Mesenchymal stem cell (in vitro differentiated cells and primary cell): Measurements from ENCODE around the gene NCOA7.
"Not testable (repeated sequence)": the region's sequence is repeated elsewhere in the genome, so short reads cannot be mapped to it uniquely, and the experiment has no call there.

Experiments
- DNase-seq: peaks from one replicate; pipeline ENCODE4 v3.0.0-alpha.2; 2013
- H2AFZ ChIP-seq: one replicate; pipeline ENCODE4 v1.6.1; 2013; ENCODE audit warnings: low read depth, mild to moderate bottlenecking, control low read depth, inconsistent platforms, low read length, moderate library complexity
- H2AK5ac ChIP-seq: 2 replicates; pipeline ENCODE4 v1.6.1; 2013; ENCODE audit warnings: low read length, moderate library complexity, mild to moderate bottlenecking, inconsistent platforms; ENCODE audit not compliant: severe bottlenecking
- H2BK120ac ChIP-seq: one replicate; pipeline ENCODE4 v1.6.1; 2013; ENCODE audit warnings: low read depth, mild to moderate bottlenecking, inconsistent platforms, low read length, moderate library complexity
- H2BK12ac ChIP-seq, 2 experiments: one replicate each; pipeline ENCODE4 v1.6.1; 2013; ENCODE audit warnings: inconsistent platforms in 2 of 2, low read length in 2 of 2, mild to moderate bottlenecking in 2 of 2, moderate library complexity in 2 of 2, control low read depth in 1 of 2
- H2BK15ac ChIP-seq: one replicate; pipeline ENCODE4 v1.6.1; 2013; ENCODE audit warnings: mild to moderate bottlenecking, low read depth, inconsistent platforms; ENCODE audit not compliant: poor library complexity, severe bottlenecking
- H2BK5ac ChIP-seq: 2 replicates; pipeline ENCODE4 v1.6.1; 2013; ENCODE audit warnings: low read depth, mild to moderate bottlenecking, low read length, control low read depth, inconsistent platforms; ENCODE audit not compliant: poor library complexity, severe bottlenecking
- H3K14ac ChIP-seq, 2 experiments: one replicate each; pipeline ENCODE4 v1.6.1; 2013; ENCODE audit warnings: inconsistent platforms in 2 of 2, low read length in 2 of 2, control low read depth in 1 of 2, mild to moderate bottlenecking in 1 of 2, moderate library complexity in 1 of 2
- H3K18ac ChIP-seq, 2 experiments: one replicate each; pipeline ENCODE4 v1.6.1; 2013; ENCODE audit warnings: inconsistent platforms in 2 of 2, low read length in 2 of 2, control low read depth in 1 of 2, low read depth in 1 of 2, mild to moderate bottlenecking in 1 of 2
- H3K23ac ChIP-seq, 2 experiments: one replicate each; pipeline ENCODE4 v1.6.1; 2013; ENCODE audit warnings: inconsistent platforms in 2 of 2, low read length in 2 of 2, mild to moderate bottlenecking in 2 of 2, moderate library complexity in 2 of 2, control low read depth in 1 of 2
- H3K27ac ChIP-seq: 2 replicates; pipeline ENCODE4 v1.5.1; 2013; ENCODE audit warnings: mild to moderate bottlenecking, moderate library complexity, low read length, control low read depth, inconsistent platforms; ENCODE audit not compliant: poor library complexity, severe bottlenecking
- H3K27me3 ChIP-seq, 2 experiments: 2 replicates each; pipeline versions ENCODE4 v1.6.1 to v1.7.0; 2013; ENCODE audit warnings: low read length in 2 of 2, mild to moderate bottlenecking in 2 of 2, moderate library complexity in 2 of 2, control low read depth in 1 of 2, inconsistent platforms in 1 of 2; ENCODE audit not compliant: control insufficient read depth in 1 of 2, insufficient read depth in 1 of 2
- H3K36me3 ChIP-seq, 2 experiments: 2 replicates each; pipeline versions ENCODE4 v1.6.1 to v1.7.0; 2013; ENCODE audit warnings: low read length in 2 of 2, control low read depth in 1 of 2, inconsistent platforms in 1 of 2, low read depth in 1 of 2, mild to moderate bottlenecking in 1 of 2; ENCODE audit not compliant: insufficient read depth in 2 of 2, control insufficient read depth in 1 of 2
- H3K4ac ChIP-seq, 2 experiments: one replicate each; pipeline ENCODE4 v1.6.1; 2013; ENCODE audit warnings: inconsistent platforms in 2 of 2, low read length in 2 of 2, mild to moderate bottlenecking in 2 of 2, moderate library complexity in 2 of 2, control low read depth in 1 of 2, low read depth in 1 of 2
- H3K4me1 ChIP-seq: 2 replicates; pipeline ENCODE4 v1.6.1; 2013; ENCODE audit warnings: low read depth, low read length, control low read depth; ENCODE audit not compliant: control insufficient read depth, insufficient read depth
- H3K4me2 ChIP-seq: 2 replicates; pipeline ENCODE4 v1.6.1; 2013; ENCODE audit warnings: low read length, mild to moderate bottlenecking, inconsistent platforms; ENCODE audit not compliant: poor library complexity, severe bottlenecking
- H3K4me3 ChIP-seq, 2 experiments: 2 replicates each; pipeline versions ENCODE4 v1.5.1 to v1.7.0; 2013; ENCODE audit warnings: low read length in 2 of 2, mild to moderate bottlenecking in 2 of 2, control low read depth in 1 of 2, low read depth in 1 of 2; ENCODE audit not compliant: insufficient read depth in 1 of 2
- H3K79me1 ChIP-seq: replicated peaks from 2 replicates; pipeline ENCODE4 v1.6.1; 2013; ENCODE audit warnings: mild to moderate bottlenecking, control low read depth, low read length, inconsistent platforms; ENCODE audit not compliant: poor library complexity, severe bottlenecking
- H3K9ac ChIP-seq: 2 replicates; pipeline ENCODE4 v1.7.0; 2013; ENCODE audit warnings: mild to moderate bottlenecking, low read length, moderate library complexity
- H3K9me3 ChIP-seq: 2 replicates; pipeline ENCODE4 v1.7.0; 2013; ENCODE audit warnings: mild to moderate bottlenecking, low read length; ENCODE audit not compliant: control insufficient read depth
- H4K8ac ChIP-seq: one replicate; pipeline ENCODE4 v1.6.1; 2013; ENCODE audit warnings: inconsistent platforms, mild to moderate bottlenecking, low read length, moderate library complexity
- H4K91ac ChIP-seq: one replicate; pipeline ENCODE4 v1.6.1; 2013; ENCODE audit warnings: mild to moderate bottlenecking, low read length, inconsistent platforms
- WGBS: methylation state at CpG from one replicate; pipeline ENCODE4 v1.1.7; 2013; ENCODE audit warnings: mixed read lengths; 5-methylcytosine and 5-hydroxymethylcytosine counted together

NCOA7 gene

DNA sequence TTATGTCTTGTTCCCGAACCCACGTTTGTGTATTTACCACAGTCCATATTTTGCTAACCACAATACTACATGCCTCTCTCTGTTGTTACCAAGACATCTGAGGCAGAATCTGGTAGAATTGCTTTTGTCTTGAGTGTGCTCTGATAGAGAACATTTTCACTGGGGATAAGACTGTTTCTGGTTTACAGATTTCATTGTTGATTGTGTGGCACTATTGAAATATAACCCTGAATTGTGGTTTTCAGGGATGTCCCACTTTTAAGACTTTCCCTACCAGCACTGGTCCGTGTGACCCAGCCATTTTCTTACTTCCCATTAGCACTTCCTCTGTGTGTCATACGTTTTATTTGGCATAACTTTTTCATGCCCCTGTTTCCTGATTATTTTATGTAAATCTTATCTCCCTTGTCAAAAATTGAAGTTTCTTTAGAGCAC is 12.2 kb downstream of the NCOA7 start:
- H3K4me3 ChIP-seq, result no peak overlapping the region
- no peak overlapping the region for H4K91ac ChIP-seq
- WGBS, result 71% methylated on average over 1 of the region's 4 CpGs
- no peak overlapping the region for H2BK5ac ChIP-seq
- H3K9me3 ChIP-seq, result no peaks in the 10 kb centered on the region
- peaks cover 13% of the 10 kb centered on the region for H3K79me1 ChIP-seq
- no peak overlapping the region for H3K4me2 ChIP-seq
- no peak overlapping the region for H2BK120ac ChIP-seq
- no peak overlapping the region for H2AK5ac ChIP-seq
- DNase-seq, result peak; percentile 51
- H3K9ac ChIP-seq, result no peak overlapping the region
- no peaks in the 10 kb centered on the region for H3K27me3 ChIP-seq
- no peak overlapping the region for H3K18ac ChIP-seq
- H3K23ac ChIP-seq, result no peak overlapping the region
- no peak overlapping the region for H3K27ac ChIP-seq
- H3K36me3 ChIP-seq, result peaks cover 0 to 22% of the 10 kb centered on the region in 2 experiments
- no peak overlapping the region for H2AFZ ChIP-seq
- peaks cover 5% of the 10 kb centered on the region for H3K4me1 ChIP-seq
- no peak overlapping the region for H3K4ac ChIP-seq
- no peak overlapping the region for H4K8ac ChIP-seq
- no peak overlapping the region for H3K14ac ChIP-seq
- H2BK15ac ChIP-seq, result no peak overlapping the region
- H2BK12ac ChIP-seq, result no peak overlapping the region

DNA sequence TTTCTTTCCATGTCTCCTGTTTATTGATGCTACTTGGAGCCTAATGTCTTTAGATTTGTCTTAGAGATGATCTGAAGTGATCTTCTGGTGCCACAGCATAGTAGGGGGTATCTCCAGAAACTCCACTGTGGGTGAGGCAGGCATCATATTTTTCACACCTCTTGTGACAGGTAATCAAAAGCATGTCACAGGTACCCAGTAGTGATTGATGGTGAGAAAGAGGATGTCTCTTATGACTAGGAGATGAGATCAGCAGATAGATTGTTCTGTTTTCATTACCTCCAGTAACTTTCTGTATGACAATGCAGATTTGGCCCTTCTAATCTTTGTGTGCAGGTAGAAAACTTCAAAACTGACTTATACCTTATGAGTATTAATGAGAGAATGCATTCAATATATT is 13.5 kb downstream of the NCOA7 start:
- Histone ChIP-seq H2BK15ac (no peak overlapping the region), H3K23ac (no peak overlapping the region), H3K27me3 (no peaks in the 10 kb centered on the region), H3K9me3 (no peaks in the 10 kb centered on the region), H3K18ac (no peak overlapping the region), H3K36me3 (peaks cover 0 to 22% of the 10 kb centered on the region in 2 experiments), H3K79me1 (peaks cover 13% of the 10 kb centered on the region), H4K91ac (no peak overlapping the region), H2AK5ac (no peak overlapping the region), H2BK12ac (no peak overlapping the region), H2AFZ (no peak overlapping the region), H3K4me2 (no peak overlapping the region), H3K4ac (no peak overlapping the region), H2BK5ac (no peak overlapping the region), H3K4me1 (peaks cover 6% of the 10 kb centered on the region), H2BK120ac (no peak overlapping the region), H3K14ac (no peak overlapping the region), H3K27ac (no peak overlapping the region), H4K8ac (no peak overlapping the region), H3K4me3 (no peak overlapping the region), H3K9ac (no peak overlapping the region)
- DNase-seq, result no peak

DNA sequence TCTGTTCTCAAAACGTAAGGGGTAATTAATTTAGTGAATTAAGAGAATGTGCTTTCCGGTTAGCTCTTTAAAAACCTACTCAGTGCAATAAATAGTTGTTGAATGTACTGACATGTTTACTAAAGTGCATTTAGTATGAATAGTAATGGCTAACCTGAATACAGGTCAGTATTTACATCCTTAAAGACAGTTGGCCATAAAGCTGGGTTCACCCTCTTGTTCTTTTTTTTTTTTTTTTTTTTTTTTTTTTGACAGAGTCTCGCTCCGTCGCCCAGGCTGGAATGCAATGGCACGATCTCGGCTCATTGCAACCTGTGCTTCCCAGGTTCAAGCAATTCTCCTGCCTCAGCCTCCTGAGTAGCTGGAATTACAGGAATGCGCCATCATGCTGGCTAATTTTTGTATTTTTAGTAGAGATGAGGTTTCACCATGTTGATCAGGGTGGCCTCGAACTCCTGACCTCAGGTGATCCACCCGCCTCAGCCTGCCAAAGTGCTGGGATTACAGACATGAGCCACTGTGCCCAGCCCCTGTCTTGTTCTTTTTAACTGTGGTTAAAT is 14.2 kb downstream of the NCOA7 start:
- H3K36me3 ChIP-seq, result peaks cover 0 to 19% of the 10 kb centered on the region in 2 experiments
- H2AK5ac ChIP-seq, H3K4me3 ChIP-seq, H3K23ac ChIP-seq, H2BK15ac ChIP-seq, H3K4ac ChIP-seq, H2BK120ac ChIP-seq, H3K9me3 ChIP-seq, H4K8ac ChIP-seq, DNase-seq, H2BK12ac ChIP-seq, H3K4me2 ChIP-seq, H3K9ac ChIP-seq, H2BK5ac ChIP-seq, H3K27ac ChIP-seq, H3K27me3 ChIP-seq, H2AFZ ChIP-seq, H3K4me1 ChIP-seq, H4K91ac ChIP-seq, H3K14ac ChIP-seq, H3K18ac ChIP-seq: not testable (repeated sequence)
- H3K79me1 ChIP-seq, result peaks cover 14% of the 10 kb centered on the region
- WGBS, result over 99% methylated on average over 9 of the region's 10 CpGs

DNA sequence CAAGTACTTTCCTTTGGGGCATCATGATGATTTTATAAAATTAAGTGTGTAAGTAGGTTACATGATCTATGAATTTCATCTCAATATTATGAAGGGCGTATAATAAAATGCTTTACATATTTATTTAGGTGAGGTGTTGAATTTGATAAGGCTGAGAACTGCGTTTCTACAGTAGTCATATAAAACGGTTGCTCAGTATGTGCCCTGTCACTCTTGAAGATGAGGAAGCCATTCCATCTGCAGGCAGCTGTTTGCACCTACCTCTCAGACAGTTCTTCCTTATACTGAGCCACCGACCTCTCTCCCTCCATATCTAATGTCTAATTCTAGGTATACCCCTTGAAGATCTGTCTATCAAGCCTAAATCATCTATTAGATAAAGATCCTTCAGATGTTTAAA is 16.1 kb downstream of the NCOA7 start:
- Histone ChIP-seq H3K18ac (no peak overlapping the region), H4K91ac (no peak overlapping the region), H2AK5ac (no peak overlapping the region), H3K23ac (no peak overlapping the region), H2BK5ac (no peak overlapping the region), H3K4me1 (peaks cover 9% of the 10 kb centered on the region), H3K4me2 (no peak overlapping the region), H3K14ac (no peak overlapping the region), H4K8ac (no peak overlapping the region), H2BK12ac (no peak overlapping the region), H3K9me3 (no peaks in the 10 kb centered on the region), H3K9ac (no peak overlapping the region), H3K4ac (no peak overlapping the region), H3K36me3 (peaks cover 0 to 19% of the 10 kb centered on the region in 2 experiments), H2BK120ac (no peak overlapping the region), H3K27me3 (no peaks in the 10 kb centered on the region), H3K4me3 (no peak overlapping the region), H2AFZ (no peak overlapping the region), H3K27ac (no peak overlapping the region), H3K79me1 (peaks cover 18% of the 10 kb centered on the region), H2BK15ac (no peak overlapping the region)
- WGBS, result 89% methylated on average over 3 of the region's 4 CpGs
- no peak for DNase-seq
